NK-92 (cell line): ENCODE data around the gene COPE.
"Not testable (repeated sequence)": the region's sequence is repeated elsewhere in the genome, so short reads cannot be mapped to it uniquely, and the experiment has no call there.

ENCODE experiments used
- DNase-seq: peaks from one replicate; lab custom pipeline; 2025; ENCODE audit not compliant: unreplicated experiment; lab: John Stamatoyannopoulos, UW

COPE gene

GRCh38 chr19:18940769-18941627 is 21.8 kb upstream of the COPE start, which contains the start of gene HOMER3:
HOMER3 (minus strand) TSS chr19:18941217; CDS start chr19:18938982, 2,235 bp downstream.
- no peak for DNase-seq

GRCh38 chr19:18939922-18940768 is 21.0 kb upstream of the COPE start:
- DNase-seq = no peak

GRCh38 chr19:18939163-18939562 is 20.0 kb upstream of the COPE start:
- DNase-seq = no peak

- DNase-seq = no peak
These were observed 14.1 kb upstream of the COPE start for GRCh38 chr19:18933297-18933696.

- no peak for DNase-seq
These were observed 13.1 kb upstream of the COPE start for GRCh38 chr19:18932216-18932841.

- DNase-seq = no peak
These were observed 12.4 kb upstream of the COPE start for GRCh38 chr19:18931316-18932162.

GRCh38 chr19:18929311-18929710 is 10.1 kb upstream of the COPE start:
- DNase-seq = no peak

GRCh38 chr19:18928018-18928805 is 9.0 kb upstream of the COPE start:
- no peak for DNase-seq

- no peak for DNase-seq
These were observed 5.6 kb upstream of the COPE start for GRCh38 chr19:18924684-18925213.

GRCh38 chr19:18922228-18922985 is 3.2 kb upstream of the COPE start:
- no peak for DNase-seq

GRCh38 chr19:18921593-18921992 is 2.4 kb upstream of the COPE start:
- DNase-seq = no peak

GRCh38 chr19:18920400-18920799 is 1.2 kb upstream of the COPE start:
- no peak for DNase-seq

- DNase-seq = no peak
These were observed 670 bp upstream of the COPE start for GRCh38 chr19:18919900-18920214.

GRCh38 chr19:18917593-18917992 is 1.6 kb downstream of the COPE start:
- not testable (repeated sequence) for DNase-seq

GRCh38 chr19:18915639-18916038 is 3.5 kb downstream of the COPE start:
- DNase-seq = no peak

- no peak for DNase-seq
These were observed 5.7 kb downstream of the COPE start for GRCh38 chr19:18913466-18913865.

- DNase-seq = no peak
These were observed 6.3 kb downstream of the COPE start for GRCh38 chr19:18912933-18913332.

GRCh38 chr19:18910801-18911436 is 8.3 kb downstream of the COPE start:
- DNase-seq = no peak

GRCh38 chr19:18910010-18910409 is 9.2 kb downstream of the COPE start:
- no peak for DNase-seq
